Hematopoietic multipotent progenitor cell treated with erythropoietin and hydrocortisone succinate and interleukin-3 and kit ligand, for 4 days (in vitro differentiated cells): ENCODE measurements around the gene SIGLEC14.

Source experiments
- DNase-seq: peaks from one replicate; pipeline ENCODE4 v3.0.0-alpha.2; 2015

Gene SIGLEC14

GRCh38 chr19:51668216-51668615 lies 21.6 kb upstream of the SIGLEC14 start:
- DNase-seq: no peak

DNA sequence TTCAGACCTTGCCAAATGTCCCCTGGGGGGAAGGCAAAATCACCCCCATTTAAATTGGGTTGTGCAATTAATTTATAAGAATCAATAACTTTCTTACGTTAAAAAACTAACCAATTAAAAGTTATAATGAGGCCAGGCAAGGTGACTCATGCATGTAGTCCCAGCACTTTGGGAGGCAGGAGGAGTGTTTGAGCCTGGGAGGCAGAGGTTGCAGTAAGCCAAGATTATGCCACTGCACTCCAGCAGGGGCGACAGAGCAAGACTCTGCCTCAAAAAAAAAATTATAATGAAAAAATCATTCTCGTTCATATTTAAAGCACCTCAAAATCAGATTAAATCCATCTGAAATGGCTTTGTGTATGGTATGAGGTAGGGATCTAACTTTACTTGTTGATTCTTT lies 18.4 kb upstream of the SIGLEC14 start:
- peak; percentile 9 for DNase-seq

DNA sequence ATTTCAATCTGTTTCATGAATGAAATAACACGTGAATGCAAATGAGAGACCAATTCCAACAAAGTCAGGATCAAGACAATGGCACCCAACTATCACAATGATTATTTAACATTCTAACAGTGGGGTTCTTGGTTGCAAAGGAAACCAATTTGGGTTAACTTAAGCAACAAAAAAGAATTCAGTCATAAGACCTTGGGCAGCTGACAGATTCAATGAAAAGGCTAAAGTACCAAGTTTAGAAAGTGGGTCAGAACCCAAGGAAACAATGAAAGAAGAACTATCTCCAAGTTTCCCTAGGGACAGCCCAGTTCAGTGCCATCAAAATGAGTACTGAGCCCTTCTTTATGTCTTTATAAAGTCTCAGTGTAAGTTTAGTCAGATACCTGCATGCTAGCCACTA lies 17.5 kb upstream of the SIGLEC14 start:
- no peak for DNase-seq

- DNase-seq: no peak
Observed at GRCh38 chr19:51663650-51664049, 17.0 kb upstream of the SIGLEC14 start.

DNA sequence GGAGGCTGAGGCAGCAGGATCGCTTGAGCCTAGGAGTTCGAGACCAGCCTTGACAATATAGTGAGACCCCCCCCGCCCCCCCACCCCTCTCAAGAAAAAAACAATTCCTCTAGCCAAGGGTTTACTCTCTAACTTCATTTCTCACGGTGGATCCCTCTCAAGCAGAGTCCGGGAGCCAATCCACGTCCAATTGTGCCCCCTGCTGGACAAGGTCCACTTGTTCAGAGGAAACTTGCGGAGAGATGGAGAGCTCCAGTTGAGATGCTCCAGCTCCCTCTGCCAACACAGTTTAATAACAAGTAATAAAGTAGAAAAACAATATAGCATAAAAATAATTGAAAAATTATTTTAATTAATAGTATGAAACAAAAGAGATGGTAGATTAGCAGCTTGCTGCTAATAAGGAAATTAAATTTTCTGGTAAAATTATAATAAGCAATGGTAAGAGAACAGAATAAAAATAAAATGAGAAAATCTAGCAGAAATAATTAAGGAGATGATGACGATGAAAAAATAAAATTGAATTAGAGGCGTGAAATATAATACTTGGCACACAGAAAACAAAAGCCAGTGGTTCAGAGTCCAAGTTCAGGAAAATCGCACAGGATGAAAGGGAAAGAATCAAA lies 14.5 kb upstream of the SIGLEC14 start:
- DNase-seq: peak; percentile 93

- DNase-seq: no peak
Observed at GRCh38 chr19:51654783-51655182, 8.2 kb upstream of the SIGLEC14 start.

DNA sequence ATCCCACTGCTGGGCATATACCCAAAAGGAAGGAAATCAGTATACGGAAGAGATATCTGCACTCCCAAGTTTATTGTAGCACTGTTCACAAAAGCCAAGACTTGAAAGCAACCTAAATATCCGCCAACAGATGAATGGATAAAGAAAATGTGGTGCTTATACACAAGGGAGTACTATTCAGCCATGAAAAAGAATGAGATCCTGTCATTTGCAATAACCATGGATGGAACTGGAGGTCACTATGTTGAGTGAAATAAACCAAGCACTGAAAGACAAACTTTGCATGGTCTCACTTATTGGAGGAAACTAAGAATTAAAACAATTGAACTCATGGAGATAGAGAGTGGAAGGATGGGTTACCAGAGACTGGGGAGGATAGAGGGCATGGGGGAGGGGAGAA lies 6.5 kb upstream of the SIGLEC14 start:
- DNase-seq: no peak

DNA sequence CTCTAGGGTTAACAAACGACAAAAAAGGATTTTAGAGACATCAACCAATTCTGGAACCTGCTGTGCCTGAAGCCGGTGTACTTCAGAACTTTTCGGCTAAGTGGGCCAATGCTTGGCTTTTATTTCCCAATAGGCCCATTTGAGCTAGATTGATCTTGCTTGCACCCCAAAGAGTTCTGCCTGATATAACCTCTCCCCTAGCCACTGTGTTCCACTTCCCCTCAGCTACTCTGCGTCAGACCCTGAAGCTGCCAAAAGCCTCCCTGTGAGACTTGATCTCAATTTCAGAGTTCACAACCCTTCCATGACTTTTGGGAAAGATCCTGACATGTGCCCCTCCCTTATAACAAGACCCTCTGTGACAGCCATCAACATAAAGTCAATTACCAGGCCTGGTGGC lies 5.6 kb upstream of the SIGLEC14 start:
- DNase-seq: no peak

DNA sequence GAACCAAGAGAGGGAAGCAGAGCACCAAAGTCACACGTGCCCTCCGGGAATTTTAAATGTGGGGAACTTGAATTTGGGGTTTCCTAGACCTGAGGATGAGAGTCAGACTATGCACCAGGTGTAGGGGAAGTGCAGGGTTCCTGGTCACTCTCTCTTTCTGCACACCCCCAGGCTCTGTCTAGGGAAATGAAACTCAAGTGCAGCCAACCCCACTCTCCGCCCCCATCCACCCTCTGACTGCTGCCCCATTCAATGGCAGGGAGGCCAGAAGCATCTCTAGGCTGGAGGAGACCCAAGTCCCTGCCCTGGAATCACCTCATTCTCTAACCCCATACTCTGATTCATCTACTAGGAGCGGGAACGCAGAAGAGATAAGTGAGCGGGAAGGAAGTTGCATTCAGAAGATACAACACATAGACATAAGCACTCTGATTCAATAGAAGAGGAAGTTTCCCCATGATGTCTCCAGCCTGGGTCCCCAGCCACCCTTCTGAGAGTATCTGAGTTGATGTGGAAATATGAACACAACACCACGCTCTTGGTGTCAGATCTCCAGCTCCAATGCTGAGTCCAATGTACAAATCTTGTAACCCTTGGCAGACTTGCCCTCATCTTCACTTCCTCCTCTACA lies 4.7 kb upstream of the SIGLEC14 start:
- DNase-seq: peak; percentile 55

DNA sequence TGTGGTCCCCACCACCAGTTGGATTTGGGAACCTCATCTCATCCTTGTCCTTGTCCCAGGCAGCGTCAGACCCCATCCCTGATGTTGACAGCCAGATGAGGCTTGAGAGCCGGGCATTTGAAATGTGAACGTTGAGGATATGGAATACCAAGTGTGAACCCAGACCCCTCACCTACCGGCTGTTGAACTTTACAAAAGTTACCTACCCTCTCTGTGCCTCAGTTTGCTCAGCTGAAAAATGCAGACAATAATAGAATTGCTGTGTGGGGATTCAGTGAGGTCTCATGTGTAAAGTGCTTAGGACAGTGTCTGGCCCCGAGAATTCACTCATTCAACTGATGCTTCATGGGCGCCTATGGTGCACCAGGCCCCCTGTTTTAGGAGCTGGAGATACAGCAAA lies 693 bp upstream of the SIGLEC14 start:
- no peak for DNase-seq

GRCh38 chr19:51644636-51645271 lies 1.9 kb downstream of the SIGLEC14 start:
- peak; percentile 56 for DNase-seq

GRCh38 chr19:51641648-51642047 lies 5.0 kb downstream of the SIGLEC14 start:
- no peak for DNase-seq

- DNase-seq: no peak
Observed at GRCh38 chr19:51640386-51640785, 6.2 kb downstream of the SIGLEC14 start.

DNA sequence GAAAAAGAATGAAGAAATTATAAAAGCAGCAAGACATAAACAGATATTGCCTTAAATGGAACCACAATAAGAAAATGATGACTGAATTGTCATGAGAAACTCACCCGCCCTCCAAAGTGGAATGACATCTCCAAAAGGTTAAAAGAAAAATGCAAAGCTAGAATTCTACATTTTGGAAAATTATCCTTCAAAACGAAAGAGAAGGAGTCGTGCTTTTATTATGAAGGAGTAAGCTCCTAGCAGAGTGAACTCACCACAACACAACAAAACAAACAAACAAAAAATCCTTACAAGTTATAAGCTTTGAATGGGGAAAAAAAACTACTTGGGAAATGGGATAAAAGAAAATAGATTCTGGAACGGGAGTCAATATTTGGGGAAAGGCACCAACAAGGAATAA lies 6.7 kb downstream of the SIGLEC14 start:
- no peak for DNase-seq

GRCh38 chr19:51637362-51637978 lies 9.2 kb downstream of the SIGLEC14 start:
- peak; percentile 74 for DNase-seq

DNA sequence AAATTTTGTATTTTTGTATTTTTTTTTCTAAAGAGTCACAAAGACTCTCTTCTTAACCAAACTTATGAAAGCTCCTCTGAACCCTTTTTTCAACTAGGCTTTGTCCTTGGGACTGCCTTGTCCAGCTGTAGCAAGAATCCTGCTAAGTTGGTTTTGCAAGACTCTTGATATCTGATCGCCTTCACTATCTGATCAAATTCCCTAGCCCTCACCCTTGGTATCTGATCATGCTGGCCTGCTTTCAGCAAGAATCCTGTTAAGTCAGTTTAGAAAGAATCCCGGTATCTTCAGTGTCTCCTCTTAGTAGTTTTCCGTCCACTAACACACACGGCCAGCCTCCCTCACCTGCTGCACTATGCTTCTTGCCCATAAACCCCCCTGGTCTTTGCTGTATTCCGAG lies 14.5 kb downstream of the SIGLEC14 start:
- DNase-seq: peak; percentile 48

- peak; percentile 30 for DNase-seq
Observed at GRCh38 chr19:51630315-51630714, 16.3 kb downstream of the SIGLEC14 start, which contains the start of gene SIGLEC5. TSS of gene SIGLEC5 (minus strand) at chr19:51630401. CDS start at chr19:51630335, 66 bp downstream.

GRCh38 chr19:51628153-51628939 lies 18.3 kb downstream of the SIGLEC14 start:
- peak; percentile 37 for DNase-seq

GRCh38 chr19:51627491-51628138 lies 19.0 kb downstream of the SIGLEC14 start:
- no peak for DNase-seq

- no peak for DNase-seq
Observed at GRCh38 chr19:51626675-51627074, 19.9 kb downstream of the SIGLEC14 start.

- DNase-seq: peak; percentile 85
Observed at GRCh38 chr19:51621178-51621577, 25.4 kb downstream of the SIGLEC14 start.

GRCh38 chr19:51615991-51616390 lies 30.6 kb downstream of the SIGLEC14 start:
- no peak for DNase-seq

DNA sequence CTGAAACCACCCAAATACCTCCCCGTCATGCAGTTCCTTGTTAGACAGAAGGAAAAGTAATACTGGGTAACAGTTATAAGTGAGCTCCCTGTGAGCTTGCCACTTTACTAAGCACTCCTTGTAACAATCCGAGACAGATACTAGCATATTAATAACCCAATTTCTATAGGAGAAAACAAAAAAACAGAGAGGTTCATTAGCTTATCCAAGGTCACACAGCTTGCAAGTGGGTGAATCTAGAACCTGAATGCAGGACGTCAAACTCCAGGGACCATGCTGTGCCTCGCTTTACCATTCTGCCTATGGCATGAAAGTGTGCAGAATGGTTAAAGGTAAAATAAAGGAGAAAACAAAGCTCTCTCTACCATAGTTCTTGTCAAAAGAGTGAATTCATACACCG lies 31.8 kb downstream of the SIGLEC14 start:
- no peak for DNase-seq
